NCI-H1048 (cell line): Measurements from ENCODE around the gene PGBD4.

Source experiments
- DNase-seq: peaks from one replicate; lab custom pipeline; 2025; lab: John Stamatoyannopoulos, UW

Gene PGBD4

DNA sequence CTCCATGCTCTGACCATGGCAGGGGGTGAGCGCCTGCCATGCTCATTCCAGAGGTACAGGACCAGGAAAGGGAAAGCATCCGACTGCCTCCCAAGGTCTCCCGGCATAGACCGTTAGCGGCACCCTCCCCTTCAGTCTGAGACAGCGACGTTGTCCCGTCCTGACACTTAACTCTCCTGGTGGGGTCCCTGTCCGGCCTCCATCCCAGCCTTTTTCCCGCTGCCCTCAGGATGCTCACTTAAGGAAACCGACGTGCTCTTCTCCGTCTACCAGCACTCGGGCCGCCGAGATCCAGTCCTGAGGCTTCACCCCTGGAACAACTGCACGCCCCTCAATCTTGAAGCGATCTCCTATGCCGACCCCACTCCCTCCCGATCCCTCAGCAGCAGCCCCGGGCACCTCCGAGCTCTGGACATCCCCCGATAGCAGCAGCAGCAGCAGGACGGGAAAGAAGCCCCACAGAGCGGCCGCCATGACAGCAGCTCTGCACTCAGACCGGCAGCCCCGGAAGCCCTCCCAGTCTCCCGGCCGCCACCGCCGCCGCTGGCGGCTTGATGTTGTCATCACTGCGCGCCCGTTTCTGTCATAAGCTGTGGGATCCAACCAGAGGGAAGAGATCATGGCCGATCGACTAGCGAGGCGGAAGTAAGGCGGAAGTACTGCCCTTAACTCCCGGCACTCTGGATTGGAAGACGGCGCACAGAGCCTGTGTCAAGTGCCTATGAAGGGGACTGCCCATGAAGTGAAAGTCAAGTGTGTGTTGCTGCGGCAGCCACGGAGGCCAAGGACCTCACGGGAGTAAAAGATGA is at the start of gene PGBD4, which contains the start of gene EMC7:
PGBD4 (plus strand) TSS at position 718 of the 809 bp plus-strand sequence. CDS start 449 bp downstream, outside the sequence.
EMC7 (minus strand) TSS at position 497 of the 809 bp plus-strand sequence; CDS start at position 474, 23 bp downstream.
- DNase-seq: peak; percentile 90

DNA sequence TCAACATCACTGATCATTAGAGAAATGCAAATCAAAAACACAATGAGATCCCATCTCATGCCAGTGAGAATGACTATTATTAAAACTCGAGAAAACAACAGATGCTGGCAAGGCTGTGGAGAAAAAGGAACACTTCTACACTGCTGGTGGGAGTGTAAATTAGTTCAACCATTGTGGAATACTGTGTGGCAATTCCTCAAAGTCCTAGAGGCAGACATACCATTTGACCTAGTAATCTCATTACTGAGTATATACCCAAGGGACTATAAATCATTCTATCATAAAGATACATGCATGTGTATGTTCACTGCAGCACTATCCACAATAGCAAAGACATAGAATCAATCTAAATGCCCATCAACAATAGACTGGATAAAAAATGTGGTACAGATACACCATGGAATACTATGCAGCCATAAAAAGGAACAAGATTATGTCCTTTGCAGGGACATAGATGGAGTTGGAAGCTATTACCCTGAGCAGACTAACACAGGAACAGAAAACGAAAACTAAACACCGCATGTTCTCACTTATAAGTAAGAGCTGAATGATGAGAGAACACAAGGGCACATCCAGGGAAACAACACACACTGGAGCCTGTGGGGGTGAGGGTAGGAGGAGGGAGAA is 47.7 kb upstream of the PGBD4 start:
- no peak for DNase-seq

DNA sequence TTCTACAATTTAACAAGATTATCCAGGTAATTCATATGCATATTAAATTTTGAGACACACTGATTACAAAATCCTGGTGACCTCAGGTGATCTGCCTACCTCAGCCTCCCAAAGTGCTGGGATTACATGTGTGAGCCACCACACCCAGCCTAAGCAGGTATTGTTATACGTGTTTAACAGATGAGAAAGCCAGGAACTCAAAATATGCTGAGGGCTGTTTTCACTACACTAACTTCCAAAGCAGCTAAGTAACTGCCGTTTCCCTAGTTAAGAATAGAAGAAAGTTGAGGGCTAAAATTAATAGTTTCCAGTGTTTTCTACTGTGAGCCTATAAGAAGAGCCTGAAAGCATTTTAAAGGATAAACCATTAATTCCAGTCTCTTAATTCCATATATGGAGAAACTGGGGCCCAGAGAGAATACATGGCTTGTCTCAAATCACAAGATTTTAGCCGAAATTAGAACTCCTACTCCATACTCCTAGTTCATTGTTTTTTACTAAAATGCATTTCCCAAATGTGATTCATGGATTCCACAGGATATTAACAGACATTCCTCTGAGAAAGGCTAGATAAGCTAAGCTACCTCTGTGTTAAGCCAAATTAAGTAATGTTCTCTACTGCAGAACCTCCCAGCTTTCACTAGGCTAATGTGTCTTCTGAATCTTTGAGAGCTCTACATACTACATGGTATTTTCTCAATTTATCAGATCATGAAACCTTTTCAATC is 45.9 kb upstream of the PGBD4 start:
- DNase-seq: no peak

DNA sequence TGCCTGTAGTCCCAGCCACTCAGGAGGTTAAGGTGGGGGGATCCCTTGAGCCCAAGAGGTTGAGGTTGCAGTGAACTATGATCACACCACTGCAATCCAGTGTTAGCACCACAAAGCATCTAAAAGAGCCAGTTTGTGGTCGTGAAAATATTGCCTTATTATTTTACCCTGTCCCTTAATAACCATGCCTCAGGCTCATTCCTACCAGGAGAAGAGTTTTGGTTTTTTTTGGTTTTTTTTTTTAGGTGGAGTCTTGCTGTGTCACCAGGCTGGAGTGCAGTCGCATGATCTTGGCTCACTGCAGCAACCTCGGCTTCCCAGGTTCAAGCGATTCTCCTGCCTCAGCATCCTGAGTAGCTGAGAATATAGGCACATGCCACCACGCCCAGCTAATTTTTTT is 45.0 kb upstream of the PGBD4 start:
- no peak for DNase-seq

DNA sequence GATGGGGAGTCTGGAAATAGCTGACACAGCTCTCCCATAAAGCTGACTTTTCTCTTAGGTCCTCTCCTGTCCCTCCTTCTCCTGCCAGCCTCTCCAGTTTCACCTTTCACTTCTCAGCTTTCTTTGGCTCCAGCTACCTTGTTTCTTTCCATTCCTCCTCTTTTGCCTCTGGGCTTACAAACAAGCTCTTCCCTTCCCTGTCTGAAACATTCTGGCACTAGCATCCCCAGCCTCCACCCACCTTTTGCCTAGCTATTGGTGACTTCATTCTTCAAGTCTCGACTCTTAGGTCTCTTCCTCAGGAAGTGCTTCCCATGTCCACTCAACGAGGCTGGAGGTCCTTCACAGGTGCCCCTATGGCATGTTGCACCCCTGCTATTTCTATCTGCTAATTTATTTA is 42.4 kb upstream of the PGBD4 start:
- DNase-seq: no peak

DNA sequence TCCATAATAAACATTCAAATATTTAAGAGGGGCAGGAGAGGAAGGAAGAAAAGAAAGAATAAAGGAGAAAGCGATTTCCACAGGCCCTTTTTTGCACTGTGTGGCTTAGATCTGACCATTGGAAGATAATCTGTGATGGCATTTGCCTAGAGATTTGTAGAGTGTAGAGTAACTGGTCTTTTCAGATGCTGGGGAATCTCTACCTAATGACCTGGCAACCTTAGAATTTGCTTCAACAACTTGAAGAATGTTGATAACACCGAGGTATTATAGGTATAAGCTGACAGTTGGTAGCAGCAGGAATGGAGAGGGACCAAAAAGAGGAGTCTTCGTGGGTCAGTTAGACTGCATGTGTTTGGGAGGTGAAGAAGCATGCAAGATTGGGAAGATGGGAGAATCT is 41.9 kb upstream of the PGBD4 start:
- DNase-seq: no peak

DNA sequence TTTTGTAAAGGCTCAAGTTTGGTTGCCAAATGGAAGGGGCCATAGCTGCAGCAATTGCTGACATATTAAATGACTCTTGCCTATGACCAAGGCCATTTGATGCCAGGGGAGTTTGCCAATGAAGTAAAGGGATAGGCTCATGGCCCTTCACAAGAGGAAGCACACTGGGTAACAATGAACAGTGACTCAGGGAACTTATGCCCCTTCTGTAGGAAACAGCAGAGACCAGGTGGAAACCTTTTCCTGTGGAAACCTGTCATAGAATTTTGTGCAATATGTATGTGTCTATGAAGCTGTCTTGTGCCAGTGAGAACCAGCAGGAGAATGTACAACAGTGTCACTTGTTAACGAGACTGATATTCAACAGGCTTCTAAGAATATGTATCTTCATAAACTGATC is 37.4 kb upstream of the PGBD4 start:
- DNase-seq: no peak

DNA sequence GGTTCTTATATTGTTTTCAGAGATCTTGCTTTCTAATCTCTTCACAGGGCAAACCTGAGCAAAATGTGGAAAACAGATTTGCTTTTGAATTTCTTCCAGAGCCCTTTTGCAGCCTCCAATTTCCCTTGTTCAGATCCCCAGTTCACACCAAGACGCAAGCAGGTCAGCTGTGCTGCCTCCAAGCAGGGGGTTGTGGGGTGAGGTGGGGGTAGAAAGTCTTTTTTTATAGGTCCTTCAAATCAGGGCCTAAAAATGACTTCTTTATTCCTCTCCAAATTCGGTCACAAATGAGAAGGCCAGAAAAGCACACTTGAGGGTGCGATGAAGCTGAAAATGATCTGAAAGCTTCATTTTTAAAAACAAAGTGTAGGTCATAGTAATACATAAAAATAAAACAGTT is 36.6 kb upstream of the PGBD4 start:
- no peak for DNase-seq

DNA sequence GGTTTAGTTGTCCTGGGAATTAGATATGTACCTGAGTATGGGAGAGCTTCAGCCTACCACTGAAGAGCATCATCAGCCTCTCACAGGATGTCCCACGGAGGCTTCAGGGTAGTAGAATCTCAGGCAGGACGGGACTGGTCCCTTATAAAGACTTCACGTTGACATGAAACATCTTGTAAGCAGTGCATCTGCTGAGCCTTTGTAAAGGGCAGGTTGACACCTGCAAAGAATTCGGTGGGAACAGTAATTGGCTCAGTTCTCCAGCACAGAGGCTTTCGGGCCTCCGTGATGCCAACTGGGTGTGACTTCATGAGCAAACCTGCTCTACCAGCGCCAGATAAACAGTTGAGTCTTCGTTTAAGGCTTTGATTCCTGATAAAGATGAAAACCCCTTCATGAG is 35.9 kb upstream of the PGBD4 start:
- DNase-seq: no peak

DNA sequence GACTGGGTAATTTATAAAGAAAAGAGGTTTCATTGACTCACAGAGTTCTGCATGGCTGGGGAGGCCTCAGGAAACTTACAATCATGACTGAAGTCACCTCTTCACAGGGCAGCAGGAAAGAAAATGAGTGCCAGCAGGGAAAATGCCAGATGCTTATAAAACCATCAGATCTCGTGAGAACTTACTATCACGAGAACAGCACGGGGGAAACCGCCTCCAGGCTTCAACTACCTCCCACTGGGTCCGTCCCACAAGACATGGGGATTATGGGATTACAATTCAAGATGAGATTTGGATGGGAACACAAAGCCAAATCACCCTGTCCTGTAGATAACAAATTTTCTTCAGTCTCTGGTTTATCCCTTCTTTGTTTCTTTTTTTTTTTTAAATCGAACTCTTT is 31.9 kb upstream of the PGBD4 start:
- DNase-seq: no peak

DNA sequence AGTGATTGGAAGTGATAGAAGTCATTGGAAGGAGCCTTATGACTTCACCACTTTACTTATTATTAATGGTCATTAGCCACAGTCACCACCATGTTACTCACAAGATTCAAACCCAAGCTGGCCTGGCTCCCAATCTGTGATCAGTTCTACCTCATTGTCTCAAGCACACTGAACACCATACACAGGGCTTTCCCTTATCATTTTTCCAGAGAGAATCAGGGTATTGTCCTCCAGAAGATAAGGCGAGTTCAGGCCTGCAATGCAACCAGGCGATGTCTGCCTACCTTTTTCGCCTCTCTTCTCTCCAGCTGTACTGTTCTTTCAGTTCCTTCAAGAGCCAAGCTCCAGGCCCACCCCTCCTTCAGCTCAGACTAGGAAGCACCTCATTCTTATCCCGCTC is 25.1 kb upstream of the PGBD4 start:
- DNase-seq: no peak

DNA sequence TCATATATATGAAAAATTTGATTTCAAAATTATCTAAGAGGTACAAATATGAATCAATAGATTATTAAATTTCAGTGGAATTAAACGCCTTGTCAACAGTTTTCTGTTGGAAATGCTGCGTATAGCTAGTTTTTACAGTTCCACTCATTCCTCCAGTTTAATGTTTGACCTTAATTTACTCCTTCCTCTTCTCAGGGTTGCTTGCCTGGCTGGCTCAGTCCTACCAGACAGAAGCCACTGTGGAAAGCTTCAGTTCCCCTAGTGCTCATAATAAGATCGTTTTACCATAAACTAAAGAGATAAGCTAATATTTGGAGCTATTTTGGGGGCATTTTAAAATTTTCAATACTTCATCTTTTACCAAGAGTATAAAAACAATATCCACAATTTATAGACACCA is 23.0 kb upstream of the PGBD4 start:
- DNase-seq: no peak

DNA sequence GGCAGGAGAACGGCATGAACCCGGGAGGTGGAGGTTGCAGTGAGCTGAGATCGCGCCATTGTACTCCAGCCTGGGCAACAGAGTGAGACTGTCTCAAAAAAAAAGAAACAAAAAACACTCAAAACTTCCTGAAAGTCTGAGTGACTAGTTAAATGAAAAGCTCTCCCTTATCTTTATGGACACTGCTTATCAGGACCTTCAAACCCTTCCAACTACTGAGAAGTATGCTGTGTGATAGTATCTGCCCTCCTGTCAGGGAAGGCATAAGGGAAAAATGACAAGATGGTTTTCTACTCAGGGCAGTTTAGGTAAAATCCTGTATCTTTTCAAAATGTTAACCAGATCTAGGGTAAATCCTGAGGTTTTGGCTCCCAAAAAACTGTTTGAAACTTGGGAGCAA is 22.0 kb upstream of the PGBD4 start:
- DNase-seq: no peak

DNA sequence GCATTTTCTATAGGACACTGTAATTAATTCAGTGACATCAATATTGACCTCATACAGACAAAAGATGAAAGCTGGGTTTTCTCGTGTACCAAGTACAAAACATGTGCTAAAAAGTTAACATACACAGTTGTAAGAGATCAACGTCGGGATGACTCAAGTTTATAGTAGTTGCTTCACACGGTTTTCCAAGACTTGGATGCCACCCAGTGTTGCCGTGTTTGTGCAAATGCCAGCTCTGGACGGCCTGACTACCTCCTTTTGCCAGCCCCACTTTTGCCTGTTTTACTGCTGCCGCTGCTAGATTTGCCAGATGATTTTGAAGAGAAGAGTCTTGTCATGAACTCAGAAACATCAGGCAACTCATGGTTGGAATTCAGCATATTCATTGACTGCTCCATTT is 17.8 kb upstream of the PGBD4 start:
- no peak for DNase-seq

DNA sequence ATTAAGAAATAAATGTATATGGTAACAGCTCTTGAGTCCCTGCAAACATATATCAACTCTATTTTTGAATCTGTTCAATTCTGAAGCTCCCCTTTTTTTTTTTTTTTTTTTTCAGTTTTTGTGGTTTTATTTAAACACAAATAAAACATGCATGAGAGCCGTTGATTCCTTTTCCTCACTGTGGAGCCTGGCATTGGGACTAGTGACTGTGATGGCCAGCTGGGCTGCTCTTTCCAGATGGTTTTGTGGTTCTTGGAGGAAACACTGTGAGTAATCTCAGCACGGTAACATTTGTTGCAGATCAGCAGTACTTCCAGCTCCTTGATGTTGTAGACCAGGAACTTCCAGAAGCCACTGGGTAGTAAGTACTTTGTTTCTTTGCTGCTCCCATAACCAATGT is 16.1 kb upstream of the PGBD4 start:
- no peak for DNase-seq

DNA sequence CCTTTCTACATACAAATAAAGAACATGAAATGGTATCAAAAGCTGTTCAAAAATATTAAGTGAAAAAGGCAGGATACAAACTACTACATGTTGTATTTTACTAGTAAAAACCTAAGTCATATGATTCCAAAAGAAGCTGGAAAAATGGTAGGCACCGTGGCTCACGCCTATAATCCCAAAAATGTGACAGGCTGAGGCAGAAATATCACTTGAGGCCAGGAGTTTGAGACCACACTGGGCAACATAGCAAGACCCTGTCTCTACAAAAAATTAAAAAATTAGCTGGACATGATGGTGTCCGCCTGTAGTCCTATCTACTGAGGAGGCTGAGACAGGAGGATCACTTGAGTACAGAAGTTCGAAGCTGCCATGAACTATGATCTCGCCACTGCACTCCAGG is 2.0 kb upstream of the PGBD4 start:
- DNase-seq: no peak

DNA sequence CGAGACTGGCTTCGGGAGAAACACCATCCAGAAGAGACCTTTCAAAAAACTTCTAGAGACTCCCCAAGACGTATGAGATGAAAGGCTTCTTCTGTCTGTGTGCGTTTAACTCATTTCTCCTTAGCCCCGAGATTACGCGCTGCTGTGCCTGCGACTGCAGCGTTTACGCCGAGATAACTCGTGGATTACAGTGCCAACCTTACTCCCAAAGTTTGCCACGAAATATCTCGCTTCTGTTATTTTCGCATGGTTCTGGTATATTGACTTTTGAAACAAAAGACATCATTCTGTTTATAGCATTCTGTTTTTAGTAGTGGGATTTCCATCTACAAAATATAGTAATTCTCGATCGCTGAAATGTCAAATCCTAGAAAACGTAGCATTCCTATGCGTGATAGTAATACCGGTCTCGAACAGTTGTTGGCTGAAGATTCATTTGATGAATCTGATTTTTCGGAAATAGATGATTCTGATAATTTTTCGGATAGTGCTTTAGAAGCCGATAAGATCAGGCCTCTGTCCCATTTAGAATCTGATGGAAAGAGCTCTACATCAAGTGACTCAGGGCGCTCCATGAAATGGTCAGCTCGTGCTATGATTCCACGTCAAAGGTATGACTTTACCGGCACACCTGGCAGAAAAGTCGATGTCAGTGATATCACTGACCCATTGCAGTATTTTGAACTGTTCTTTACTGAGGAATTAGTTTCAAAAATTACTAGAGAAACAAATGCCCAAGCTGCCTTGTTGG is 467 bp downstream of the PGBD4 start:
- DNase-seq: no peak

DNA sequence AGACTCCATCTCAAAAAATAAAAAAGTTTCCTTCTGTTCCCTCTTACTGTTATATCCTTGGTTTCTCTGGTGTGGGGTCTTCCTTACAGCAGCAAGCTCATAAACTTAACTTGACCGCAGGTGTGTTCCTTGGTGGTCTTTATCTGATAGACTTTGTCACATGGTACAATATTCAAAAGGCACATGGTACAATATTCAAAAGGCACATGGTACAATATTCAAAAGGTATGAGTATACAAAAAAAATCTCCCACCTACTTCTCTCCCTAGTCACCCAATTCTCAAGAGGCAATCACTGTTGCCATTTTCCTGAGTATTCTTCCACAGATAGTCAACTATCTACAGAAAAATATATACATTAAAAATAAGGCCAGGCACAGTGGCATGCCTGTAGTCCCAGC is 4.5 kb downstream of the PGBD4 start:
- no peak for DNase-seq

DNA sequence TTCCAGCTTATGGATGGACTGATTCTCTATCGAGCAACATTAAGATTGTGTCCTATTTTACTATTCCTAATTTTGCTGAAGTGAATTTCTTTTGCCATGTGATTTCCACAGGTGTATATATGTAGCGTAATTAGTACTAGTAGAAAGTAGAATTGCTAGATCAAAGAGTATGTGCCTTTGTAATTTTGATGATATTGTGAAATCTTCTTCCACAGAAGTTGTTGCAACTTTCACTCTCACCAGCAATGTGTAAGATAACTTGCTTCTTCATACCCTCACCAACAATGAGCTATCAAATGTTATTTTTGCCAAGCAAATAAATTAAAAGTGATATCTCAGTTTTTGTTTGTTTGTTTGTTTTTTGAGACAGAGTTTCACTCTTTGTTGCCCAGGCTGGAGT is 5.4 kb downstream of the PGBD4 start:
- no peak for DNase-seq

DNA sequence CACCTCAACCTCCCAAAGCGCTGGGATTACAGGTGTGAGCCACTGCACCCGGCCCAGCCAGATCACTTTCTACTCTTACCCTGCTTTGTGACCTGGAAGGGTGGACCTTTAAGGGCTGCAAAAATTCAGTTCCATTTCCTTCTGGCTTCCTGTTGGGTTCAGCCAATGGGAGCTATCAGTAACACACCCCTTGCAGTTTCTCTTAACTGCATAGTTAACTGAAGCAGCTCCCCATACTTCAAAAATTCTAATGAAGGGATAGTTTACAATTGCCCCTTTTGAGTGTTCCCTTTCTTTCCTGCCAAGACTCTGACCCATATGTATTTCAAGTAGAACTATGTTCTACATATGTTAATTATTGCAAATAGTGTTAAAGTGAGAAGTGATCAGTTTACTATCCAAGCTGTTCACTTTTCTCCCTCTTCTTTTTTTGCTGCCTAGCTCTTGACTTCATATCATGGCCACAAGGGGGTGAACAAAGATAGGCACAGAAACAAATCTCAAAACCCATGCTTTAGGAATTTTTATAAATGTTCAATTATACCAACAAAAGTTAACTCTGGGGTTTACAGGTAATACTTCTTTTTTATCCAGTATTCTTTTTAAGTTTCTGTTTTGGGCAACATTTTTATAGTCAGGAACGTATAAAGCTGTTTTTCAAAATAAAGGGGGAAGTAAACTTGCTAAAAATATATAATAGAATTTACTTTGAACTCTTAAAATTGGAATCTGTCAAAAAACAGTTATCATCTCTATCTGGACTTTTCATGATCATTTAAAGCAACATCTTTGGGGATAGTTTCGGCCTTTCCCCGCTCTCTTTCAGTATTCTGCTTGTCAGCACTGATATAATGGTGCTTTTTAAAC is 8.1 kb downstream of the PGBD4 start:
- no peak for DNase-seq

DNA sequence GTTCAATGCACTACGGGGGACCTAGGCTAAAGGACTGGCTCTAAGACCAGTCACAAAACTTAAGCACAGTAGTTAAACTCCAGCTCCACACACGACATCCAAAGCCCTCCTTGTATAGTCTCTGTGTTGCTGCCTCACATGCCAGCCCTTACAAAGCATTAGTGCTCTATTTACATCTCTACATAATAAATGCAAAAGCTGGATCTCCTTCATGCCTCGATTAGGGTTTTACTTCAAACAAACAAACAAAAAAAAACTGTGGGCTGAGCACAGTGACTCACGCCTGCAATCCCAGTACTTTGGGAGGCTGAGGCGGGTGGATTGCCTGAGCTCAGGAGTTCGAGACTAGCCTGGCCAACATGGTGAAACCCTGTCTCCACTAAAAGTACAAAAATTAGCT is 9.6 kb downstream of the PGBD4 start:
- no peak for DNase-seq
